SKM-1 treated with dmso at 0.1 percent for 144 hours (cell line): ENCODE measurements around the gene CEP78.

Source experiments
- DNase-seq: peaks from one replicate; lab custom pipeline; 2025; ENCODE audit not compliant: unreplicated experiment; lab: John Stamatoyannopoulos, UW

The CEP78 gene

GRCh38 chr9:78303377-78304062 lies 67.6 kb downstream of the CEP78 start:
- no peak for DNase-seq

GRCh38 chr9:78304357-78304756 lies 68.5 kb downstream of the CEP78 start:
- DNase-seq = no peak

GRCh38 chr9:78306222-78307076 lies 70.6 kb downstream of the CEP78 start:
- DNase-seq = no peak

GRCh38 chr9:78307360-78307759 lies 71.5 kb downstream of the CEP78 start:
- DNase-seq = no peak

GRCh38 chr9:78309066-78309465 lies 73.2 kb downstream of the CEP78 start:
- DNase-seq = no peak

GRCh38 chr9:78311075-78311474 lies 75.2 kb downstream of the CEP78 start:
- no peak for DNase-seq

- DNase-seq = no peak
Observed at GRCh38 chr9:78311886-78312524, 76.1 kb downstream of the CEP78 start.

GRCh38 chr9:78314550-78314949 lies 78.7 kb downstream of the CEP78 start:
- no peak for DNase-seq

GRCh38 chr9:78314953-78315870 lies 79.3 kb downstream of the CEP78 start:
- DNase-seq = no peak

GRCh38 chr9:78316166-78316892 lies 80.5 kb downstream of the CEP78 start:
- DNase-seq = no peak

GRCh38 chr9:78319197-78320029 lies 83.5 kb downstream of the CEP78 start:
- no peak for DNase-seq

GRCh38 chr9:78320030-78320693 lies 84.3 kb downstream of the CEP78 start:
- DNase-seq = no peak

- no peak for DNase-seq
Observed at GRCh38 chr9:78320875-78321496, 85.1 kb downstream of the CEP78 start.

- no peak for DNase-seq
Observed at GRCh38 chr9:78321505-78321904, 85.6 kb downstream of the CEP78 start.

- DNase-seq = no peak
Observed at GRCh38 chr9:78324068-78324650, 88.3 kb downstream of the CEP78 start.

- no peak for DNase-seq
Observed at GRCh38 chr9:78324682-78325081, 88.8 kb downstream of the CEP78 start.

- no peak for DNase-seq
Observed at GRCh38 chr9:78325343-78325742, 89.5 kb downstream of the CEP78 start.

- no peak for DNase-seq
Observed at GRCh38 chr9:78325846-78326360, 90.0 kb downstream of the CEP78 start.
